GM23338 (cell line): ENCODE measurements around the gene LCE2C.

Experiments used
- CREB1 ChIP-seq: fragments of 250-450 bp; sonication (Bioruptor Pico); IDR thresholded peaks from 2 replicates; pipeline ENCODE4 v1.5.0; 2020; ENCODE audit warnings: low read depth, mild to moderate bottlenecking, moderate library complexity
- EZH2 ChIP-seq: fragments of 200-600 bp; sonication (generic); IDR thresholded peaks from one replicate; pipeline ENCODE4 v1.8.0; 2017; ENCODE audit warnings: antibody characterized with exemption, mild to moderate bottlenecking, low read depth; ENCODE audit not compliant: unreplicated experiment
- NANOG ChIP-seq: IDR thresholded peaks from 2 replicates; pipeline ENCODE4 v1.6.1; 2016; ENCODE audit warnings: antibody characterized with exemption, borderline replicate concordance
- POLR2AphosphoS5 ChIP-seq: IDR thresholded peaks from 2 replicates; pipeline ENCODE4 v1.6.1; 2016; ENCODE audit warnings: antibody characterized with exemption, low read depth
- TF ChIP-seq, protein P1 (sequence below), 2 experiments: fragments of 200-600 bp in 1 of 2; sonication (generic) in 1 of 2; conservative IDR thresholded peaks; 2 replicates each; pipeline versions ENCODE4 v1.5.1 to v1.6.1; 2016 to 2017; ENCODE audit warnings: antibody characterized with exemption in 2 of 2, low read depth in 2 of 2, mild to moderate bottlenecking in 2 of 2, moderate library complexity in 1 of 2

- no peak for TF ChIP-seq NANOG
- TF ChIP-seq, protein P1, sequence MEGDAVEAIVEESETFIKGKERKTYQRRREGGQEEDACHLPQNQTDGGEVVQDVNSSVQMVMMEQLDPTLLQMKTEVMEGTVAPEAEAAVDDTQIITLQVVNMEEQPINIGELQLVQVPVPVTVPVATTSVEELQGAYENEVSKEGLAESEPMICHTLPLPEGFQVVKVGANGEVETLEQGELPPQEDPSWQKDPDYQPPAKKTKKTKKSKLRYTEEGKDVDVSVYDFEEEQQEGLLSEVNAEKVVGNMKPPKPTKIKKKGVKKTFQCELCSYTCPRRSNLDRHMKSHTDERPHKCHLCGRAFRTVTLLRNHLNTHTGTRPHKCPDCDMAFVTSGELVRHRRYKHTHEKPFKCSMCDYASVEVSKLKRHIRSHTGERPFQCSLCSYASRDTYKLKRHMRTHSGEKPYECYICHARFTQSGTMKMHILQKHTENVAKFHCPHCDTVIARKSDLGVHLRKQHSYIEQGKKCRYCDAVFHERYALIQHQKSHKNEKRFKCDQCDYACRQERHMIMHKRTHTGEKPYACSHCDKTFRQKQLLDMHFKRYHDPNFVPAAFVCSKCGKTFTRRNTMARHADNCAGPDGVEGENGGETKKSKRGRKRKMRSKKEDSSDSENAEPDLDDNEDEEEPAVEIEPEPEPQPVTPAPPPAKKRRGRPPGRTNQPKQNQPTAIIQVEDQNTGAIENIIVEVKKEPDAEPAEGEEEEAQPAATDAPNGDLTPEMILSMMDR (conservative IDR thresholded peaks at IDR 0.05; ENCODE audit: low read depth in 2 of 2): no peak
- no peak for TF ChIP-seq CREB1 (CRISPR knock-in tag)
- TF ChIP-seq POLR2AphosphoS5: no peak
- no peak for TF ChIP-seq EZH2
Measured at GRCh38 chr1:152725261-152725660, 50.2 kb downstream of the LCE2C start.
